A673 (cell line): ENCODE measurements around the gene TRIM49D1.

ENCODE experiments used
- CTCF ChIP-seq: fragments of 300-800, 200-600 bp; sonication (generic); conservative IDR thresholded peaks from 2 replicates; pipeline ENCODE4 v1.5.1; 2017; ENCODE audit warnings: low read depth, mild to moderate bottlenecking, antibody characterized with exemption, low read length, moderate library complexity, mixed read lengths
- EZH2 ChIP-seq: fragments of 200-600 bp; sonication (generic); IDR thresholded peaks from 2 replicates; pipeline ENCODE4 v1.6.1; 2017; ENCODE audit warnings: borderline replicate concordance, low read depth, mild to moderate bottlenecking, mixed read lengths, antibody characterized with exemption, low read length; ENCODE audit not compliant: poor library complexity, severe bottlenecking

- TF ChIP-seq CTCF: no peak
- TF ChIP-seq EZH2: no peak
These were observed at the start of gene TRIM49D1 for GRCh38 chr11:89922195-89922660.
